ENCODE results near the gene ETS1. TPM values are rescaled to one million over a fixed set of nuclear protein-coding genes. Genes with fewer than 3 reads are reported as not detected.

ETS1 gene
- total RNA-seq, 1 experiment from 2014 or later = 29.9 TPM

DNA sequence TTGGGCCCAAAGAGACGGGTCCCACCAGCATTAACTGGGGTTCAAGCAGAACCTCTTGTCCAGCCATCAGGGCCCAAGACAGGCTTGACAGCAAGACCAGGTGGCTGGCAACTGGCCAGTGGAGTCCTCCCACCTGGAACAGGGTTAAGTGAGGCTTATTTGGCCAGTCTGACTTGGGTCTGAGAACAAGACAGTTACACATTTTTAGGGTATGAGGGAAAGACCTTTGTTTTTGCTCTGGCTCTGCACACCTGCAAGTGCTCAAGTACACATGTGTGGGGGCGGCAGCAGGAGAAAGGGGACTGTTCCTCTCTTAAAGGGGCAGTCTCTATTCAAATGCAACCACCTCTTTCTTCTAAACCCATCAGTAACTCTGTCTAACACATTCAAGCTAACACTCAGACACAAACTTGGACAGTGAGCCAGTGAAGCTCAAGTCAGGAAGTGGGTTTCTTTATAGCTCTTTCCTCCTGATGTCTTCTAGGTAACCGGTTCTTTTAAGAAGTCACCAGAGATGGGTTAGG is 116.2 kb downstream of the ETS1 start:
- Histone ChIP-seq H2BK20ac (ENCODE audit: low read depth, low read length, poor library complexity, severe bottlenecking) (no peak overlapping the region), H2BK12ac (ENCODE audit: insufficient read length, low read depth, low read length) (no peak overlapping the region), H3K14ac (ENCODE audit: insufficient read depth, low read length) (no peak overlapping the region), H3K4ac (ENCODE audit: low read depth, low read length) (no peak overlapping the region), H3K79me2 (ENCODE audit: insufficient read depth, low read length) (no peaks in the 10 kb centered on the region), H4K20me1 (ENCODE audit: control insufficient read depth, insufficient read depth, insufficient read length) (no peaks in the 10 kb centered on the region), H3K79me1 (ENCODE audit: insufficient read depth, low read depth, low read length, poor library complexity, severe bottlenecking) (peaks cover 3% of the 10 kb centered on the region), H3K4me1 (ENCODE audit: insufficient read depth, low read length) (no peaks in the 10 kb centered on the region), H3K9ac (ENCODE audit: extremely low read depth, insufficient read length, low read length) (no peak overlapping the region), H3T11ph (ENCODE audit: low read length) (no peak overlapping the region), H3K9me3 (ENCODE audit: control insufficient read depth, low read depth, low read length) (no peaks in the 10 kb centered on the region), H3K18ac (ENCODE audit: insufficient read length, low read depth, low read length) (no peak overlapping the region), H3K56ac (ENCODE audit: insufficient read length, low read depth, low read length) (no peak overlapping the region), H4K8ac (replicated peaks; ENCODE audit: insufficient read length, low read depth, low read length) (no peak overlapping the region), H4K91ac (ENCODE audit: insufficient read length, low read depth, low read length) (no peak overlapping the region), H2BK120ac (ENCODE audit: low read depth, low read length, poor library complexity, severe bottlenecking) (no peak overlapping the region), H2BK15ac (ENCODE audit: low read depth, low read length) (no peak overlapping the region), H4K5ac (ENCODE audit: insufficient read length, low read depth, low read length) (no peak overlapping the region), H2AFZ (ENCODE audit: low read length) (no peak overlapping the region), H3K23me2 (ENCODE audit: insufficient read length, low read depth, low read length, poor library complexity, severe bottlenecking) (no peaks in the 10 kb centered on the region), H3K23ac (ENCODE audit: insufficient read length, low read depth, low read length) (no peak overlapping the region), H2AK5ac (ENCODE audit: insufficient read length, low read length) (no peak overlapping the region), H3K27me3 (ENCODE audit: insufficient read depth, low read length) (no peaks in the 10 kb centered on the region), H2BK5ac (ENCODE audit: insufficient read length, low read length) (no peak overlapping the region), H3K27ac (ENCODE audit: insufficient read length, low read depth, low read length) (no peak overlapping the region), H3K4me2 (ENCODE audit: insufficient read depth, insufficient read length, low read length) (no peak overlapping the region)
- DNase-seq = no peak
- Mint-ChIP-seq H3K4me1 (peaks cover 15 to 16% of the 10 kb centered on the region in 2 experiments), H3K9me3 (no peaks in the 10 kb centered on the region), H3K27ac (0 out of 7 replicates have a peak overlapping the region, but pooled peaks of 1 of the 3 experiments have one; percentile 12), H3K36me3 (ENCODE audit: insufficient read depth in 1 of 3, low read depth in 3 of 3) (peaks cover 0 to 11% (median 0%) of the 10 kb centered on the region in 3 experiments; a peak in 3 of 7 replicates), H3K27me3 (ENCODE audit: low read depth) (no peaks in the 10 kb centered on the region), H3K4me3 (no peak overlapping the region)
- TF ChIP-seq, protein P1, sequence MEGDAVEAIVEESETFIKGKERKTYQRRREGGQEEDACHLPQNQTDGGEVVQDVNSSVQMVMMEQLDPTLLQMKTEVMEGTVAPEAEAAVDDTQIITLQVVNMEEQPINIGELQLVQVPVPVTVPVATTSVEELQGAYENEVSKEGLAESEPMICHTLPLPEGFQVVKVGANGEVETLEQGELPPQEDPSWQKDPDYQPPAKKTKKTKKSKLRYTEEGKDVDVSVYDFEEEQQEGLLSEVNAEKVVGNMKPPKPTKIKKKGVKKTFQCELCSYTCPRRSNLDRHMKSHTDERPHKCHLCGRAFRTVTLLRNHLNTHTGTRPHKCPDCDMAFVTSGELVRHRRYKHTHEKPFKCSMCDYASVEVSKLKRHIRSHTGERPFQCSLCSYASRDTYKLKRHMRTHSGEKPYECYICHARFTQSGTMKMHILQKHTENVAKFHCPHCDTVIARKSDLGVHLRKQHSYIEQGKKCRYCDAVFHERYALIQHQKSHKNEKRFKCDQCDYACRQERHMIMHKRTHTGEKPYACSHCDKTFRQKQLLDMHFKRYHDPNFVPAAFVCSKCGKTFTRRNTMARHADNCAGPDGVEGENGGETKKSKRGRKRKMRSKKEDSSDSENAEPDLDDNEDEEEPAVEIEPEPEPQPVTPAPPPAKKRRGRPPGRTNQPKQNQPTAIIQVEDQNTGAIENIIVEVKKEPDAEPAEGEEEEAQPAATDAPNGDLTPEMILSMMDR (conservative IDR thresholded peaks at IDR 0.05) = no peak
- WGBS (ENCODE audit: extremely low coverage, insufficient read length, low lambda C conversion rate) = no CpG with 5 or more reads among the region's 3 CpGs

Data from H9 (cell line).